ENCODE results near the gene SACM1L.

Gene SACM1L

GRCh38 chr3:45772341-45773035 is 83.3 kb downstream of the SACM1L start:
- no peak for DNase-seq

GRCh38 chr3:45773072-45773471 is 83.9 kb downstream of the SACM1L start:
- no peak for DNase-seq

GRCh38 chr3:45773714-45774449 is 84.7 kb downstream of the SACM1L start:
- no peak for DNase-seq

GRCh38 chr3:45774581-45775521 is 85.7 kb downstream of the SACM1L start:
- DNase-seq: no peak

- DNase-seq: no peak
Measured at GRCh38 chr3:45775571-45776300, 86.5 kb downstream of the SACM1L start.

GRCh38 chr3:45776301-45776595 is 87.1 kb downstream of the SACM1L start:
- no peak for DNase-seq

GRCh38 chr3:45776611-45777010 is 87.4 kb downstream of the SACM1L start:
- no peak for DNase-seq

- no peak for DNase-seq
Measured at GRCh38 chr3:45777111-45777745, 88.0 kb downstream of the SACM1L start.

GRCh38 chr3:45777746-45778386 is 88.7 kb downstream of the SACM1L start:
- DNase-seq: no peak

GRCh38 chr3:45778761-45779201 is 89.6 kb downstream of the SACM1L start:
- no peak for DNase-seq

- no peak for DNase-seq
Measured at GRCh38 chr3:45779746-45780735, 90.8 kb downstream of the SACM1L start.

- DNase-seq: no peak
Measured at GRCh38 chr3:45781271-45781670, 92.1 kb downstream of the SACM1L start.

GRCh38 chr3:45781841-45782240 is 92.6 kb downstream of the SACM1L start:
- DNase-seq: no peak

GRCh38 chr3:45782381-45782780 is 93.2 kb downstream of the SACM1L start:
- no peak for DNase-seq

- DNase-seq: no peak
Measured at GRCh38 chr3:45783667-45784066, 94.5 kb downstream of the SACM1L start.

GRCh38 chr3:45785605-45786150 is 96.5 kb downstream of the SACM1L start:
- DNase-seq: no peak

GRCh38 chr3:45786801-45787495 is 97.8 kb downstream of the SACM1L start:
- DNase-seq: no peak

- DNase-seq: no peak
Measured at GRCh38 chr3:45787551-45787950, 98.4 kb downstream of the SACM1L start.

GRCh38 chr3:45789235-45789812 is 100.1 kb downstream of the SACM1L start:
- DNase-seq: no peak

Data from GF-D8 (cell line).